Choroid plexus epithelial cell (primary cell): ENCODE measurements around the gene SMC1B.
"Not testable (repeated sequence)": the region's sequence is repeated elsewhere in the genome, so short reads cannot be mapped to it uniquely, and the experiment has no call there.

Experiments used
- DNase-seq: peaks from one replicate; pipeline ENCODE4 v3.0.0-alpha.2; 2010; ENCODE audit warnings: low read depth
- H3K4me3 ChIP-seq: 2 replicates; pipeline ENCODE4 v1.5.1; 2011; ENCODE audit warnings: low read depth, mild to moderate bottlenecking, control low read depth, low read length, moderate library complexity
- TF ChIP-seq, protein P1 (sequence below): conservative IDR thresholded peaks from 2 replicates; pipeline ENCODE4 v1.5.1; 2011; ENCODE audit warnings: low read depth, mild to moderate bottlenecking, control low read depth, inconsistent platforms, low read length, moderate library complexity

The SMC1B gene

DNA sequence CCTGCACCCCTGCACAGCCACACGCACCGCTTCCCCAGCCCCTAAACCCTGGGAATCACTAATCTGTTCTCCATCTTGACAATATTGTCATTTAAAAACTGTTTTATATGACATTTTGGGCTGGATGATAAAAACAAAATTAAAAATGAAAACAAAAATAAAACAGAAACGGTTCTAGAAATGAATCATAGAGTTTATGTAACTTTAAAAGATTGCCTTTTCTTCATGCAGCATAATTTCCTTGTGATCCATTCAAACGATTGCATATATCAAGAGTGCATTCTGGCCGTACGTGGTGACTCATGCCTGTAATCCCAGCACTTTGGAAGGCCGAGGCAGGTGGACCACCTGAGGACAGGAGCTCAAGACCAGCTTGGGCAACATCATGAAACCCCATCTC lies 110.2 kb downstream of the SMC1B start:
- TF ChIP-seq, protein P1, sequence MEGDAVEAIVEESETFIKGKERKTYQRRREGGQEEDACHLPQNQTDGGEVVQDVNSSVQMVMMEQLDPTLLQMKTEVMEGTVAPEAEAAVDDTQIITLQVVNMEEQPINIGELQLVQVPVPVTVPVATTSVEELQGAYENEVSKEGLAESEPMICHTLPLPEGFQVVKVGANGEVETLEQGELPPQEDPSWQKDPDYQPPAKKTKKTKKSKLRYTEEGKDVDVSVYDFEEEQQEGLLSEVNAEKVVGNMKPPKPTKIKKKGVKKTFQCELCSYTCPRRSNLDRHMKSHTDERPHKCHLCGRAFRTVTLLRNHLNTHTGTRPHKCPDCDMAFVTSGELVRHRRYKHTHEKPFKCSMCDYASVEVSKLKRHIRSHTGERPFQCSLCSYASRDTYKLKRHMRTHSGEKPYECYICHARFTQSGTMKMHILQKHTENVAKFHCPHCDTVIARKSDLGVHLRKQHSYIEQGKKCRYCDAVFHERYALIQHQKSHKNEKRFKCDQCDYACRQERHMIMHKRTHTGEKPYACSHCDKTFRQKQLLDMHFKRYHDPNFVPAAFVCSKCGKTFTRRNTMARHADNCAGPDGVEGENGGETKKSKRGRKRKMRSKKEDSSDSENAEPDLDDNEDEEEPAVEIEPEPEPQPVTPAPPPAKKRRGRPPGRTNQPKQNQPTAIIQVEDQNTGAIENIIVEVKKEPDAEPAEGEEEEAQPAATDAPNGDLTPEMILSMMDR, result no peak
- no peak for DNase-seq
- H3K4me3 ChIP-seq, result no peak overlapping the region

DNA sequence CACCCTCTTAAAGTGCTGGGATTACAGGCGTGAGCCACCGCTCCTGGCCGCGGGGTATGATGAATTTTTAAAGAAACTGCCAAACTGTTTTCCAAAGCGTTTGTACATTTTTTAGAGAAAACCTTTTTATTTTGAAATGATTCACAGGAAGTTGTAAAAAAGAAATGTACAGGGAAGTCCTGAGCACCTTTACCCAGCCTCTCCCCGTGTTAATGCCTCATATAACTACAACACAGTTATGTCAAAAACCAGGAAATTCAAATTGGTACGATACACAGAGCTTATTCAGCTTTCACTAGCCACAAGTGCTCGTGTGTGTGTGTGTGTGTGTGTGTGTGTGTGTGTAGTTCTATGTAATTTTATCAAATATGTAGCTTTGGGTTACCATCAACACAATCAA lies 110.6 kb downstream of the SMC1B start:
- DNase-seq, result no peak
- no peak overlapping the region for H3K4me3 ChIP-seq
- TF ChIP-seq, protein P1, result no peak

DNA sequence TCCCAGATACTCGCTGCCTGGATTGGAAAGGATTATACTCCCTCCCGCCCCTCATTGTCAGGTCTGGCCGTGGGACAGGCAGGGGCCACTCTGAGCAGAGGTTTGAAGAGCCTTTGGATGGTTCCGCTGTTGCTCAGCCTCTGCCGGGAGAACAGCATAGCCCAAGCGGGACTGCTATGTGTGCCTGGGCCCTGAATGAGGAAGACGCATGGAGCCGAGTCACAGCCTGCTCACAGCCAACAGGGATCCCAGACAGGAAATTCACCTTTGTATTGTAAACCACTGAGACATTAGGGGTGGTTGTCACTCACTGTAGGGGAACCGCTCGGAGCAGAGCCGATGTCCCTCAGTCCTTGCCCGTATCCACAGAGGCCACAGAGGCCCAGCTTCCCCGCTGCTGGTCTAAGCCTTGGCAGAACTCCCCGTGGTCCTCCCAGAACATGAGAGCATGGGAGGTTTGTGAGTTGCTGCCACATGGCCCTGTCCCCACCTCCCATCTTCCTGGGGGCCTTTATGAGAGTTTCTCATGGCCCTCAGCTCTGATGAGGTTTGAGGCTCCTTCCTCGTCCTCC lies 114.4 kb downstream of the SMC1B start:
- no peak overlapping the region for H3K4me3 ChIP-seq
- DNase-seq, result no peak
- TF ChIP-seq, protein P1, result no peak

DNA sequence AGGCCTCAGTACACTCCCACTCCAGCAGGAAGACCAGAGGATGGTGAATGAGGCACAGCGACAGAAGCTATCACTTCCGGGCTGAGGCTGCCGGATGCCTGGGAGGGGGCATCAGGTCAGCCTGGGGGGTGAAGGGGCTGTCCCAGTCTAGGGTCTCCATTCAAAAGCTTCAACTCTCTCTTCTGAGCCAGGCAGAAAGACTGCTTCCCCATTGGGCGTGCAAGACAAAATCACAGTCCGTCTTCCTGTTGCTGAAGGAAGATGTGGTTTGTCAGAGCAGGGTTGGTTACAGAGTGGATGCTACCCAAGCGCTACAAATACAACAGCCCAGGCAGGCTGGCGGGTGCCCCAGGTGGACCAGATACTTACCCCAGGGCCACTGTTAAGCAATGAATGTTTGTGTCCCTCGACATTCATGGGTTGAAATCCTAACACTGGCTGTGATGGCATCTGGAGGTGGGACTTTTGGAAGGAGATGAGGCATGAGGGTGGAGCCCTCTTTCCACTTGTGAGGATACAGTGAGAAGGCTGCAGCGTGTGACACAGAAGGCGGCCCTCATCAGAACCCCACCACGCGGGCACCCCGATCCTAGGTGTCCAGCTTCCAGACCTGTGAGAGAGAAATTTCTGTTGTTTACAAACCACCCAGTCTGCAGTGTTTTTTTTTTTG lies 116.6 kb downstream of the SMC1B start:
- DNase-seq, result no peak
- H3K4me3 ChIP-seq, result no peak overlapping the region

DNA sequence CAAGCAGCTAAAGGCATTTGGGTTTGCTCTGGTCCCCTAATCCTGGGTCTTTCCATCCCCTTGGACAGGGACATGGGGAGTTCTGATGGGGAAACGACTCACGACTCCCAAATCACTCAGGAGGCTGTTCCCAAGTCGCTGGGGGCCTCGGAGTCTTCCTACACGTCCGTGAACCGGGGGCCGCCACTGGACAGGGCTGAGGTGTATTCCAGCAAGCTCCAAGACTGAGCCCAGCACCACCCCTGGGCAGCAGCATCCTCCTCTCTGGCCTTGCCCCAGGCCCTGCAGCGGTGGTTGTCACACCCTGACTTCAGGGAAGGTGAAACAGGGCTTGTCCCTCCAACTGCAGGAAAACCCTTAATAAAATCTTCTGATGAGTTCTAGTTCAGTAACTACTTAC lies 117.9 kb downstream of the SMC1B start:
- DNase-seq, result no peak
- H3K4me3 ChIP-seq, result no peak overlapping the region
- TF ChIP-seq, protein P1, result no peak

More for the DNA sequence above, 116.6 kb downstream of the SMC1B start:
- TF ChIP-seq, protein P1, result no peak

DNA sequence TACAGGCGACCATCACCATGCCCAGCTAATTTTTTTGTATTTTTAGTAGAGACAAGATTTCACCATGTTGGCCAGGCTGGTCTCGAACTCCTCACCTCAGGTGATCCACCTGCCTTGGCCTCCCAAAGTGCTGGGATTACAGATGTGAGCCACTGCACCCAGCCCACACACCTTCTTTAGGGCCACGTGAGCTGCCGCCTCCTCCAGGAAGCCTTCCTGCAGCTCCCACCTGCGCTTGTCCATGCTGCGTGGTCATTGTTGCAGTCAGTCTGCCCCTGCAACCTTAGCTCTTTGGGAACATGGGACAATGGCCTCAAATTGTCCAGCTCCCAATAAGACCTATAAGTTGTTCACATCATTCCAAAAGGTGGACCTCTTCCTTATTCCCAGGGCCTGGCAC lies 118.4 kb downstream of the SMC1B start:
- H3K4me3 ChIP-seq, DNase-seq: not testable (repeated sequence)
